ENCODE data around the gene KRT7.

The KRT7 gene

DNA sequence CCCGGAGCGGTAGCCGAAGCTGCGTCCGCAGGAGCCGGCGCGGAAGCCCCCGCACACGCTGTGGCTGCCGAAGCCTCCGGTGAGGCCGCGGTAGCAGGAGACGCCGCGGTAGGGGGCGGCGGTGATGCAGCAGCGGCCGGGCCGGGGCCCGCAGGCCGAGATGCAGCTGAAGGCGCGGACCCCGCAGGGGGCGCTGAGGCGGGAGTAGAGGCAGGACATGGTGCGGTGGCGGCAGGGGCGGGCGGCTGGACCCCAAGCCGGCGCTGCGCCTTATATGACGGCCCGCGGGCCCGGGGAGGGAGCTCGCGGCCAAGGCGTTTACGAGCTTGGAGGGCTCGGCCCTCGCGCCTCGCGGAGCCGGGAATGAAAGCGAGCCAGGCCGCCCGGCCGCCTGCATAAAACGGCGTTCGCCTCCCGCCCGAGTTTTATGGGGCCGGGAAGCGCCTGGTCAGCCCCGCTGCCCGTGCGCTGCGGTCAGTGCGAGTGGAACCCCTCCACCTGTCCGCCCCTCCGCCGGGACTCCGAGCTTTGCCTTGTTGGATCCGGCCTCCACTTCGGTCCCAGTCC is 25.4 kb downstream of the KRT7 start:
- DNase-seq = no peak

- DNase-seq = no peak
These were observed 26.7 kb downstream of the KRT7 start for GRCh38 chr12:52259657-52260243.

DNA sequence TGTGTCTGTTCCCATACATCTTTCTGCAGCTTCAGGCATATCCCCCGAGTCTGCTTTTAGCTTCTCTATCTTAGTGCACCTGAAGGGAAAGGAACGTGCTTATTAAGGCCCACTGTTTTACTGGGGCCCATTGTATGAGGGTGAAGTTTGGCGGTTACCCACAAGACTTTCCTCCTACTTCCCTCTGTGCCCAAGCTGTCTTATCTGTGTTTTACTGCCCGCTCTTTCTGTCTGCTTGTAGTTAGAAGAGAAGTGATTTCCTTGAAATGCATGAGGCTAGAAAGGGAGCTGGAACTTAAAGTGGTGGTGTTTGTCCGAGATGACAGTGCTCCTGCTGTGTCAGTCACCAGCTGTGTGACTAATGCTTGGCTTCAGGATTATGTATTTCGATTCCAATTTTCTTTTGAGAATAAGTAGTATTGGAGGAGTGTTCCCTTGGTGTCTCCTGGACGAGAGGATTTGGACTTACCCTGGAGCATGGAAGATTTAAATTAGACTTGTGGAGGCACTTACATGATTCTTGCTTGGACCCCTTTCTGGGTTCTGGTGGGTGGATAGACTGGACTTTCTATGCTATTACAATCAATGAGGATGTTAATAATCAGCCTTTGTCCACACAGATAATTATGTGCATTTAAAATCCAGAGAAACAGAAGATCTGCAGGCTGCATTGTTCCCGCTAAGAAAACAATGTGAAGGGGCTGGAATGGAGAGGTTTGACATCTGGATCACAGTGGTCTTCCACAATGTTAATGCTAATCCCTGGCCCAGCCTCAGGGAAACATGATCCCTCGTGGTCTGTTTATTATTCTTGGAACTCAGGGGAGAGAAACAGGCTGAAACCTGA is 27.5 kb downstream of the KRT7 start:
- peak; percentile 86 to 93 for DNase-seq

- DNase-seq = no peak
These were observed 28.1 kb downstream of the KRT7 start for GRCh38 chr12:52261208-52261484.

DNA sequence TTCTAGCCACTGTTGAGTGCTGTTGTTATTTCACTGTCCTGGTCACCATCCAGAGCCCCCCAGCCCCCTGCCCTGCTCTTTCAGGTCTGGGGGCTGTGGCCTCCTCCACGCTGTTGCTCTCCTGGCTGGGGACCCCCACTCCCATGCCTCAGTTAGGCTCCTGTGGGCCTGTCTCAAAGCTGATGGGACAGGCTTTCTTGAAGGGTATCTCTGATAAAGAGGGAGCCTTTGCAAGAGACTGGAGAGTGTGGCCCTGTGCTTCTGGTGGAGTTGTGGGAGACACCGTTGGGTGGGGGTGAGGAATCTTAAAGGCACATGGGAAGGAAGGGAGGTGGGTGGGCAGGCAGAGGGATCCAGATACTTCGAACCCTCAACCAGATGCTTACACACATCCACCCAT is 29.2 kb downstream of the KRT7 start:
- no peak for DNase-seq

GRCh38 chr12:52263761-52264434 is 30.9 kb downstream of the KRT7 start:
- no peak for DNase-seq

- DNase-seq = no peak
These were observed 31.4 kb downstream of the KRT7 start for GRCh38 chr12:52264435-52264825.

- no peak for DNase-seq
These were observed 33.5 kb downstream of the KRT7 start for GRCh38 chr12:52266514-52266913.

GRCh38 chr12:52267266-52267665 is 34.2 kb downstream of the KRT7 start:
- DNase-seq = no peak

DNA sequence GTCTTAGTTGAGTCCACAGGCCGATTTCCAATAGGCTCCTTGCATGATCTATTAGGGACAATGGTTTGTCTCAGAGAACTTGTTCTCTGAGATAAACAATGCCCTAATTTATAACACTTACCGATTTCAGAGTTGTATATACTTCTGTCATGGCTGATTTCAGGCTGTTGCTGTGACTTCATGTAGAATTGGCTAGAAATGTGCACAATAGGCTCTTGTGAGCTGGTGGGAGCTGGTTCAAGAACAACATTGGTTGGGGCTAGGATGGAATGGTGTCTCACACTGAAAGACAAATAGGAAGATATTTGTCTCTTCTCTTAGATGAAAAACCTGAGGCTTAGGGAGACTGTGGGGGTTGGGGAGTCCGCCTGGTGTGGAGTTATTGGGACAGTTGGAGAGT is 34.7 kb downstream of the KRT7 start:
- no peak for DNase-seq

DNA sequence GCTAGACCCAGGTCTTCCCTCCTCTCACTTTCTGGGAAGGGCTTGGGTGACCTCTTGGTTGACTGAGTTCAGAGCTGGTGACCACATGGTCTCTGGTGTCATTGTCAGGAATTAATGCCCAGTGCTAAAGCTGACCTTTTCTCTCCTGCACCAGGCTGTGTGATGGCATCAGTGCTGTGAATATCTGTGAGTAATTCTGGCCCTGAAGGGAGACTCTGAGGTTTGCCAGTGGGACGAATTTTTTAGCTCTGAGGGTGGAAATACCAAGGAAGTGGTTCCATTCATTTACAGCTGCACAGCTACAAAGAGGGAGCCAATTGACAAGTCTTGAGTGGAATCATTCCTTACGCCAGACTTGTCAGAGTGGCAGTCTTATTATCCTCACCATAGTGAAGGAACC is 35.2 kb downstream of the KRT7 start:
- DNase-seq = no peak

DNA sequence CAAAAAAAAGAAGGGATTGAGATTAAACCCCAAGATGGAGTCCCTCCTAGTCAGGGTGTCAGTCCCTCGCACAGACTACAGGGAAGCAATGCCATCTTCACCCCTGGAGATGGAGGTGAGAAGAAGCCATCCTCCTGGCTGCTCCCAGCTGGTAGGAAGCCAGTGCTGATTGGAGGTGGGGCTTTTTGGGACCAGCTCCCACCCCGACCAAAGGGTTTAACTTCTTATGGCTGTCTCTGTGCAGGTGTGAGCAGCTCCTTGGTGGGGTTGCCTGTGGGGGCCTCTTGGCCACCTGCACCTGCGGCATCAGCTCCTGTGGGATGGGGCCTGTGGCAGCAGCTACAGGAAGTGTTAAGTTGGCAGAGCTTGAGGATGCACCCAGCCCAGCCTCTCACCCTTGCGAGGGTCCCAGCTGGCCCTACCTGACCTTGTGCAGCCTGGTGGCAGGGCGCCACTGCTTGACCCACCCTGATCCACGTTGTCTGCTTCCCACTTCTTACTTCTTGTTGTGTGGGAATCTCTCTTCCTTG is 37.6 kb downstream of the KRT7 start:
- no peak for DNase-seq

GRCh38 chr12:52271158-52271557 is 38.1 kb downstream of the KRT7 start:
- DNase-seq = no peak

- DNase-seq = no peak
These were observed 41.6 kb downstream of the KRT7 start, which contains the start of gene KRT86 for GRCh38 chr12:52274521-52275120. KRT86 (plus strand) TSS chr12:52274645; CDS start chr12:52301917, 27,272 bp downstream.

DNA sequence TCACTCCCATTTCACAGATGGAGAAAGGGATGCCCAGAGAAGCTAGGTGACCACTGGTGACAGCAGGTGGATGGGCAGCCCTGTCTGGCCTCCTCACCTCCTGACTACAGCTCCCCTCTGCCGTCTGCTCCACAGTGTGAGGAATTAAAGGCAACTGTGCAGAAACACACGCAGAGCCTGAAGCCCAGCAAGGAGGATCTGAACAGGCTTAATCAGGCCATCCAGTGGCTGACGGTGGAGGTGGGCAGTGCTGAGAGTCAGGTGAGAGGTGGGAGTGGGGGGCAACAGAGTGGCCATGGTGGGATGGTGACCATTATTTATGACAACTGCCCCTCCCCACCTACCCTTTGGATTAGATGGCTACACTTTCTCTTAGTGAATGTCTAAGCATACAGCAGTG is 42.6 kb downstream of the KRT7 start:
- DNase-seq = no peak

DNA sequence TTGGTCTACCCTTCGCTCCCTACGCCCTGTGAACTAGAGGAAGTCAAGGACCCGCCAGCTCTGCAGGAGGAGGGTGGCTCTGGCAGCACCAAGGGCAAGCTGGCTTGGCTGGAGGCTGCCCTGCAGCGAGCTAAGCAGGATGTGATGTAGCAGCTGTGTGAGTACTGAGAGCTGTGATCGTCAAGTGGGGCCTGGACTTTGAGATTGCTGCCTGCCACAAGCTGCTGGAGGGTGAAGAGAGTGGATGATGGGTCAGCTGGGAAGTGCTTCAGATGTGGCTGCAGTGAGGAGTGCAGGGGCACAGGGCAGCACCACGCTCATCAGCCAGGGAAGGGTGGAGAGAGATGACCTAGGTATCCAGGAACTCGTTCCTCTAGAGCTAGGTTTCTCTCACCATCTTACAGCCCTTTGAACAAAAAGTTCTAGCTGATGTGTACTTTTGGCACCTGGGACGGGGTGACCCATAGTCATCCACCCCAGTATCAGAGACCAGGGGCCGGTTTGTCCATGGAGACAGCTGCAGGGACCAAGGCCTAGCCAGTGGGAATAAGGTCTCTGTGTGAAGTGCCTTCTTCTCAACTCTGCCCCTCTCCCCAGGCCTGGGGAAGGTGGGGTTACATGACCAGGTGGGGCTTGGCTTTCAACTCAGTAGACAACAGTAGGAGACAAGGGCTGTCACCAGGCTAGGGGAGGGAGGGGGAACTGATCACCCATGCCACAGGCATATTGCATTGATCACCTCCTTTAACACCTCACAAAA is 44.6 kb downstream of the KRT7 start:
- DNase-seq = peak; percentile 24 to 74

DNA sequence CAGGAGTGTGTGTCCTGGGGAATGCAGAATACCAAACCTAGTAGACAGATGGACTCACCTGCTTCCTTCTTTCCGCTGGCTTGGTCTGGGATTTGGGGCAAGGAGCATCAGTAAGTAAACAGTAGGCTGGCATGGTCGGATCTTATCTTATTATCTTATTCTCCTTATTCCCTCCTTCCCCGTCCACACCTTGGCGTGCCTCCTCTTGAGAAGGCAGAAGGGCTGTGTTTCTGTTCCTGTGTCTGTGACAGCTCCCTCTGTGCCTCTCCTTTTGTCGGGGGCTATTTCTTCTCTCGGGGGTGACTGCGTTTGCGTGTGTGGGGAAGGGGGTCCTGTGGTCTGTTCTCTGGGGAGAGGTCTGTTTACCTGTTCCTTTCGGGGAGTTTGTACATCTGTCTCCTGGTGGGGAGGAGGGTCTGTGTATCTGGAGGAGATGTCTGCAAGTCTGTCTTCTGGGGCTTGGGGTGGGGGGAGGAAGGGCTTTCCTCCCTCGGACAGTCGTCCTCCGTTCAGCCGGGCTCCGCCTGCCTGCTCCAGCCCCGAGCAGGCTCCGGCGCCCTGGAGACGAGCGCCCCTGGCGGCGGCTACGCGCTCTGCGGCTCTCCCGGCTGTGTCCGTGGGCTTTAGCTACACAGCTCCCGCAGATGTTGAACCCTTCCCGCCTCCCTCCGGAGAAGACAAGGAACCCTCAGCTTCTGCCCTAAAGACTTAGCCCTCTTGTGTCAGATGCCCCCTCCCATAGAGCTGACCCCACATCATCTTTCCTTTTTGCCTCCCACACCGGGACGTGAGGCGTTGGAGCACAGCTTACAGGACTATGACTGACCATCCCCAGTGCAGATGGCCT is 45.8 kb downstream of the KRT7 start:
- peak in 1 of 2 experiments; percentile 44 for DNase-seq

DNA sequence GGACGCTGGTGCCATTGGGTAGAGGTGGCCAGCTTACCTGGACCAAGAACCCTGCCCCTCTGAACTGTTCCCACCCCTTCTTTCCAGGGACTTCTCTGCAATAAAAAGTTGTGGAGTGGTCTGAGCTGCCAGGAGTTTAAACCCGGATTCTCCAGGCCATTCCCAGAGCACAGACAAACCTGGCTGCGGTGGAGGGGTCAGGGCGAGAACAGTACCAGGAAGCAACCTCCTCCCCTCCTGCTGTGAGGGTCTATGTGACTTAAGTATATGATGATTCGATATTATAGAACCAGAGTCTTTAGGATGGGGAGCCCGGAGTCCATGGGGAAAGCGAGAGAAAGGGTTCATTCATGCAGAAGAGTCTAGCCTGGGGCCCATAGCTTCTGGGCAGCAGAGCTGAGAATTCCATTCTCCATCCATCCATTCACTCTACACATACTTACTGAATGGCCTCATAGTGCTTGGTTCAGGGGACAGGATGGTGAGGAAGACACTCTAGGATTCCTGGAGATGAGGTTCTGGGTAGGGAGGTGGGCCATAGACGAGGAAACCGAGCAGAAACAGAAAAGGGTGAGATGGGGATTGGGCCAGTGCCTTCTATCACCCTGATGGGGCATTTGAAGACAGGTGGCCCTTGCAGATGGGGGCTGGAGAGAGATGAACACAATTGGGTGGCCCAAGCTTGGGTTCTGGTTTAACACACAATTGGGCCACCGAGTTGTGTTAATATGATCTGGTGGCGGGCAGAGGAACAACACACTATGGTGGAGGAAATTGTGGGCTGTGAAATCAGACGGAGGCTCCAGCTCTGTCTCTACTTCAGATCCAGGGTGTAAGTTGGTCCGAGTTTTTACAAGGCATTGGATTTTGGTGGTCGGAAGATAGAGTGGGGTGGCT is 46.6 kb downstream of the KRT7 start:
- no peak for DNase-seq

DNA sequence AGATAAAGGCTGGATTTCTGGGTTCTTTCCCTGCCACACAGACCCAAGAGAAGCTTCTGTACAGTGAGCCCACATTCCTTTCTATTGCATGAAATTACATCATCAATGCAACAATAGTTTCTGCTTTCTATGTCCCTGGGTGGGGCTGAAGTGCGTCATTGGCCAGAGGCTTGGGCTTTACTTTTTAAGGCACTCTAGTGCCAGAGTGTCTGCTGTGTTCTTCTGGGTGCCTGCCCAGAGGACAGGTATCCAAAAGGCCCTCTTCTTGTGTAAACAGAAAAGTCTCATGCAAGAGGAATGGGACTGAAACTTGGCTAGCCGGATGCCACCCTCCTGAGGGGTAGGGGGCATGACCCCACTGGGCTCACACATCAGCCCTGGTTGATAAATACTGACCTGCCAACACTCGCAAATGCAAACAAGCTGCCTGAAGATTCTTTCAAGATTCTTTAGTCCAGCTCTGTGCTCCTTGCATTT is 47.3 kb downstream of the KRT7 start:
- DNase-seq = no peak

Data from NCI-H524 (cell line).